PC-3 (cell line): ENCODE measurements around the gene PIK3R2. TPM values are rescaled to one million over a fixed set of nuclear protein-coding genes. Genes with fewer than 3 reads are reported as not detected.

Experiments used
- ATAC-seq: fragments of 200-7000 bp; cut with Tn5 transposase; 2 replicates; pipeline ENCODE4 v1.9.1; 2020; ENCODE audit warnings: mild to moderate bottlenecking, moderate library complexity
- BruUV-seq: library from RNA; stranded (reverse); fragments of 400-500 nt; replicated peaks from 2 replicates; lab custom pipeline; 2021; lab: Mats Ljungman, UMichigan
- CTCF ChIA-PET: fragments of 300-600 bp; sonication (Branson Sonifier 250); formaldehyde crosslinking; loops from one replicate; lab custom pipeline; 2022; ENCODE audit warnings: antibody characterized with exemption; lab: Charles Lee
- POLR2A ChIA-PET: fragments of 300-600 bp; sonication (Branson Sonifier 250); formaldehyde crosslinking; loops from one replicate; lab custom pipeline; 2022; ENCODE audit warnings: antibody characterized with exemption; ENCODE audit not compliant: unreplicated experiment; lab: Charles Lee
- DNase-seq: peaks from one replicate; pipeline ENCODE4 v3.0.0-alpha.2; 2015
- H2AFZ ChIP-seq: fragments of 300-600 bp; sonication (generic); 2 replicates; pipeline ENCODE4 v1.6.0; 2016; ENCODE audit warnings: antibody characterized with exemption, low read length
- H3F3A ChIP-seq: fragments of 300-600 bp; sonication (generic); one replicate; pipeline ENCODE4 v1.6.0; 2017; ENCODE audit warnings: antibody characterized with exemption, low read length, control low read depth, mild to moderate bottlenecking; ENCODE audit not compliant: unreplicated experiment
- H3K27ac ChIP-seq: fragments of 300-600 bp; sonication (generic); 2 replicates; pipeline ENCODE4 v1.5.1; 2016; ENCODE audit warnings: mild to moderate bottlenecking, low read length
- H3K27me3 ChIP-seq: fragments of 300-600 bp; sonication (generic); 2 replicates; pipeline ENCODE4 v1.6.1; 2016; ENCODE audit warnings: low read length, mixed read lengths
- H3K36me3 ChIP-seq: fragments of 300-600 bp; sonication (generic); 2 replicates; pipeline ENCODE4 v1.6.1; 2016; ENCODE audit warnings: low read depth, mixed run types, low read length, mixed read lengths
- H3K4me1 ChIP-seq: fragments of 300-600 bp; sonication (generic); 2 replicates; pipeline ENCODE4 v1.5.1; 2016; ENCODE audit warnings: low read length; ENCODE audit not compliant: insufficient read depth
- H3K4me2 ChIP-seq: fragments of 300-600 bp; sonication (generic); 2 replicates; pipeline ENCODE4 v1.6.0; 2016; ENCODE audit warnings: low read length
- H3K4me3 ChIP-seq: fragments of 300-600 bp; sonication (generic); 2 replicates; pipeline ENCODE4 v1.5.1; 2016; ENCODE audit warnings: mild to moderate bottlenecking, low read length, mixed read lengths
- H3K79me2 ChIP-seq: fragments of 300-600 bp; sonication (generic); 2 replicates; pipeline ENCODE4 v1.6.1; 2017; ENCODE audit warnings: low read length, mixed read lengths
- H3K9ac ChIP-seq: fragments of 300-600 bp; sonication (generic); 2 replicates; pipeline ENCODE4 v1.6.0; 2016; ENCODE audit warnings: mild to moderate bottlenecking, low read length
- H3K9me2 ChIP-seq: fragments of 300-600 bp; sonication (generic); replicated peaks from 2 replicates; pipeline ENCODE4 v1.6.1; 2016; ENCODE audit warnings: mixed run types, low read length, mixed read lengths
- H3K9me3 ChIP-seq: fragments of 300-600 bp; sonication (generic); 2 replicates; pipeline ENCODE4 v1.6.1; 2016; ENCODE audit warnings: low read length, mixed read lengths
- H4K20me1 ChIP-seq: fragments of 300-600 bp; sonication (generic); 2 replicates; pipeline ENCODE4 v1.6.1; 2016; ENCODE audit warnings: low read length, mixed read lengths
- EZH2 ChIP-seq: fragments of 300-600 bp; sonication (generic); IDR thresholded peaks from one replicate; pipeline ENCODE4 v1.6.1; 2017; ENCODE audit warnings: antibody characterized with exemption, mild to moderate bottlenecking, low read length; ENCODE audit not compliant: unreplicated experiment
- EZH2phosphoT487 ChIP-seq: fragments of 300-600 bp; sonication (generic); IDR thresholded peaks from 2 replicates; pipeline ENCODE4 v1.6.1; 2018; ENCODE audit warnings: mild to moderate bottlenecking, antibody characterized with exemption, low read length, borderline replicate concordance
- intact Hi-C: fragments of 100-400 bp; cut with micrococcal nuclease; formaldehyde crosslinking; loops from 2 replicates; pipeline ENCODE4 v1.9.0; 2023
- total RNA-seq: library from RNA; depleted of rRNA; stranded (reverse); fragments of >200 nt; gene quantifications from 2 replicates; pipeline ENCODE4 v1.2.3, GENCODE V29; 2014
- TF ChIP-seq, protein P1 (sequence below): fragments of 300-600 bp; sonication (generic); conservative IDR thresholded peaks from 2 replicates; pipeline ENCODE4 v1.5.1; 2017; ENCODE audit warnings: antibody characterized with exemption, low read depth, mild to moderate bottlenecking, low read length

Gene PIK3R2
- total RNA-seq, 1 experiment from 2014 or later = 15.8 TPM

GRCh38 chr19:18145391-18145999 lies 7.5 kb upstream of the PIK3R2 start:
- 0 out of 2 replicates have a peak, but pooled peaks cover under 1% of the 10 kb centered on the region for H3K36me3 ChIP-seq
- H3K27ac ChIP-seq = no peak overlapping the region
- no peaks in the 10 kb centered on the region for H3K4me1 ChIP-seq
- H3K79me2 ChIP-seq = no peaks in the 10 kb centered on the region
- ATAC-seq = no peak
- intact Hi-C loops = no loop called here
- H3K9me3 ChIP-seq = no peaks in the 10 kb centered on the region
- H3K9ac ChIP-seq = no peak overlapping the region
- no peaks in the 10 kb centered on the region for H4K20me1 ChIP-seq
- H3K4me3 ChIP-seq = no peak overlapping the region
- H3K4me2 ChIP-seq = no peak overlapping the region
- TF ChIP-seq, protein P1, sequence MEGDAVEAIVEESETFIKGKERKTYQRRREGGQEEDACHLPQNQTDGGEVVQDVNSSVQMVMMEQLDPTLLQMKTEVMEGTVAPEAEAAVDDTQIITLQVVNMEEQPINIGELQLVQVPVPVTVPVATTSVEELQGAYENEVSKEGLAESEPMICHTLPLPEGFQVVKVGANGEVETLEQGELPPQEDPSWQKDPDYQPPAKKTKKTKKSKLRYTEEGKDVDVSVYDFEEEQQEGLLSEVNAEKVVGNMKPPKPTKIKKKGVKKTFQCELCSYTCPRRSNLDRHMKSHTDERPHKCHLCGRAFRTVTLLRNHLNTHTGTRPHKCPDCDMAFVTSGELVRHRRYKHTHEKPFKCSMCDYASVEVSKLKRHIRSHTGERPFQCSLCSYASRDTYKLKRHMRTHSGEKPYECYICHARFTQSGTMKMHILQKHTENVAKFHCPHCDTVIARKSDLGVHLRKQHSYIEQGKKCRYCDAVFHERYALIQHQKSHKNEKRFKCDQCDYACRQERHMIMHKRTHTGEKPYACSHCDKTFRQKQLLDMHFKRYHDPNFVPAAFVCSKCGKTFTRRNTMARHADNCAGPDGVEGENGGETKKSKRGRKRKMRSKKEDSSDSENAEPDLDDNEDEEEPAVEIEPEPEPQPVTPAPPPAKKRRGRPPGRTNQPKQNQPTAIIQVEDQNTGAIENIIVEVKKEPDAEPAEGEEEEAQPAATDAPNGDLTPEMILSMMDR = no peak
- TF ChIP-seq EZH2 = no peak
- no peak for TF ChIP-seq EZH2phosphoT487
- POLR2A ChIA-PET = no interaction called here
- H3K27me3 ChIP-seq = no peaks in the 10 kb centered on the region
- CTCF ChIA-PET = no interaction called here
- H2AFZ ChIP-seq = no peak overlapping the region
- DNase-seq = no peak
- H3K9me2 ChIP-seq = no peaks in the 10 kb centered on the region
- no TSS peak for BruUV-seq
- no peaks in the 10 kb centered on the region for H3F3A ChIP-seq

- H3K27me3 ChIP-seq = no peaks in the 10 kb centered on the region
- H4K20me1 ChIP-seq = no peaks in the 10 kb centered on the region
- POLR2A ChIA-PET = no interaction called here
- DNase-seq = no peak
- TF ChIP-seq, protein P1 = no peak
- TF ChIP-seq EZH2 (no peak), EZH2phosphoT487 (no peak)
- no TSS peak for BruUV-seq
- H2AFZ ChIP-seq = no peak overlapping the region
- H3K79me2 ChIP-seq = no peaks in the 10 kb centered on the region
- H3K4me1 ChIP-seq = peaks cover 7% of the 10 kb centered on the region
- no peak overlapping the region for H3K4me3 ChIP-seq
- H3F3A ChIP-seq = no peaks in the 10 kb centered on the region
- CTCF ChIA-PET = no interaction called here
- H3K27ac ChIP-seq = no peak overlapping the region
- ATAC-seq = no peak
- no peaks in the 10 kb centered on the region for H3K9me3 ChIP-seq
- no peak overlapping the region for H3K9ac ChIP-seq
- no peaks in the 10 kb centered on the region for H3K36me3 ChIP-seq
- intact Hi-C loops = no loop called here
- H3K9me2 ChIP-seq = no peaks in the 10 kb centered on the region
- H3K4me2 ChIP-seq = no peak overlapping the region
Observed at GRCh38 chr19:18147396-18147795, 5.6 kb upstream of the PIK3R2 start.

GRCh38 chr19:18149596-18149975 lies 3.4 kb upstream of the PIK3R2 start:
- Histone ChIP-seq H3K9ac (no peak overlapping the region), H3K4me1 (peaks cover 12% of the 10 kb centered on the region), H4K20me1 (no peaks in the 10 kb centered on the region), H3K27me3 (no peaks in the 10 kb centered on the region), H3K79me2 (peaks cover 14% of the 10 kb centered on the region), H3K27ac (no peak overlapping the region), H3K4me3 (no peak overlapping the region), H3K4me2 (no peak overlapping the region), H2AFZ (no peak overlapping the region), H3K36me3 (no peaks in the 10 kb centered on the region), H3K9me2 (no peaks in the 10 kb centered on the region), H3F3A (no peaks in the 10 kb centered on the region), H3K9me3 (no peaks in the 10 kb centered on the region)
- POLR2A ChIA-PET = no interaction called here
- intact Hi-C loops = no loop called here
- no TSS peak for BruUV-seq
- ATAC-seq = no peak
- no peak for TF ChIP-seq EZH2phosphoT487
- no peak for TF ChIP-seq EZH2
- TF ChIP-seq, protein P1 = no peak
- CTCF ChIA-PET = no interaction called here
- no peak for DNase-seq
